ENCODE measurements around the gene LAMA5.

The LAMA5 gene

DNA sequence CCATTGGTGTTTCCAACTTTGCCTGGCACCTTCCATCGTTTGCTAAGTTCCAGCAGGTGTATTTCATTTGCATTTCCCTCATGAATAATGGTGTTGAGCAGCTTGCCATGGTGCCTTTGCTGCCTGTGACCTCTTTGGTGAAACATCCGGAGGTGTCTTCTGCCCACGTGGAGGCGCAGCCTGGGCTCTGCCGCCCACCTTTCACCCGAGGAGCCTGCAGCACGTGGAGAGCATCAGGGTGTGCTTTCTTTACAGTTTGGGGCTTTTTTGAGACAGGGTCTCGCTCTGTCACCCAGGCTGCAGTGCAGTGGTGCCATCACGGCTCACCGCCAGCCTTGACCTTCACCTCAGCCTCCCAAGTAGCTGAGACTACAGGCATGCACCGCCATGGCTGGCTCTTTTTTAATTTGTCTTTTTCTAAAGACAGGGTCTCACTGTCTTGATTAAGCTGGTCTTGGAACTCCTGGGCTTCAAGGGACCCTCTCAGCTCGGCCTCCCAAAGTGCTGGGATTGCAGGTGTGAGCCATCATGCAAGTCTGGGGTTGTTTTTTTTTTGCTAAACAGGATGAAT is 67.4 kb downstream of the LAMA5 start:
- no peak for DNase-seq

GRCh38 chr20:62298577-62299249 is 68.4 kb downstream of the LAMA5 start:
- DNase-seq = no peak

DNA sequence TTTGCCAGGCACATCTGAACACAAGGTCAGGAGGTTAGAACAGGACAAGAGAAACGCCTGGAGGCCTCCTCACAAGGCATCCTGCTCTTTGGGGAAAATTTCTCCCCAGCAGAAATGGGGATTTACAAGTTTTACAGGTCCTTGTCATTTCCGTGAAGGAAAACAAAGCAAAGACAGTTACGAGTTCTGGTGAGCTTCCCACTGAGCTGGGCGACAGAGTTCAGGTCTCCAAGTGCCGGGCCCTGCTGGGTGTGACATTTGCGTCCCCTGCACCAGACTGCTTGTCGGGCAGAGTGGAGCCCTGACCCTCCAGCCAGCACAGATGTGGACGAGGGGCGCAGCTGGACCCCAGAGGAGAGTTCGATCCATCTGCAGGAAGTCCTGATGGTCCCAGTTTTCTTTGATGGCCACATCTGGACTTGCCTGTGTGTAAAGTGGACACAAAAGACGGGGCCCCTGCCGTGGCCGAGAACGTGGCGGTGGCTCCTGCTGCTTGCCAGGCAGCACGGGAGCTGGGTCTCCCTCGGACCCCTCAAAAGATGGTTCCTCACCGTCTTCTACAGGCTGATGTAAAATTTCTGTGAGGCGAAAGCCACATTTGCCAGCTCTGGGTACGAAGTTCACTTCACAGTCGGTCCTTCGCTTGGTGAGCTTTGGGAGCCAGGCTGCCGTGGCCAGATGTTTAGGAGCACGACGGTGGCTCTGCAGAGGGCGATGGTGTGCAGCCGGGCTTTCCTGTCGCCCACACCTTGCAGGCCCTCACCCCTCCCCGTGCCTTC is 69.5 kb downstream of the LAMA5 start:
- DNase-seq = no peak

DNA sequence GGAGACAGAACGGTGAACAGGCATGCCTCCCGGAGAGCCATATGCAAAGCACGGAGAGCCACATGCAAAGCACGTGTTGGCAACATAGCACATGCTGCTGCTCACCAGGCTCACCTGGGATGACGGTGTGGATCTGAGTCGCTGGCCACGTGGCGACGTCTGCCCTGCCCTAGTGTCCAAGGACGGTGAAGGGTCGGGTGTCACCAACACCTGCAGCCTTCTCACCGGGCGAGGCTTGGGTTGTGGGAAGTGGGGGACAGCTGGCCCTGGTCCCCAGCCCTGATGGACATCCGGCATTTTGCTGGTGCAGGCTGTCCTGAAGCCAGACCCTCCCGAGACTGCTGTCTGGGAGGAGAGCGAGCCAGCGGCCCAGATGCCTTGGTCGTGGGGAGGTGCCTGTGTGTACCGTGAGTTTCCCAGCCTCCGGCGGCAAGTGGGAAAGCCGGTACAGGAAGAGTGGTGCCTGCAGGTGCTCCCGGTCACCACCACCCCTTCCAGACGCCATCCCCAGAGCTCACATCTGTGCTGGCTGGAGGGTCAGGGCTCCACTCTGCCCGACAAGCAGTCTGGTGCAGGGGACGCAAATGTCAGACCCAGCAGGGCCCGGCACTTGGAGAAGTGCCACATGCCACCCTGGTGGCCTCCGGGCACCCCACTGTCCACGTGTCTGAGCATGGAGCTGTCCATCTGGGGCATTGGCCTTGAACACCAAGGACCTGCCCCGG is 70.2 kb downstream of the LAMA5 start:
- no peak for DNase-seq

- DNase-seq = no peak
Measured at GRCh38 chr20:62294516-62294915, 72.6 kb downstream of the LAMA5 start.

- no peak for DNase-seq
Measured at GRCh38 chr20:62293946-62294345, 73.2 kb downstream of the LAMA5 start.

GRCh38 chr20:62293111-62293784 is 73.9 kb downstream of the LAMA5 start:
- no peak for DNase-seq

GRCh38 chr20:62292108-62292507 is 75.0 kb downstream of the LAMA5 start:
- DNase-seq = no peak

DNA sequence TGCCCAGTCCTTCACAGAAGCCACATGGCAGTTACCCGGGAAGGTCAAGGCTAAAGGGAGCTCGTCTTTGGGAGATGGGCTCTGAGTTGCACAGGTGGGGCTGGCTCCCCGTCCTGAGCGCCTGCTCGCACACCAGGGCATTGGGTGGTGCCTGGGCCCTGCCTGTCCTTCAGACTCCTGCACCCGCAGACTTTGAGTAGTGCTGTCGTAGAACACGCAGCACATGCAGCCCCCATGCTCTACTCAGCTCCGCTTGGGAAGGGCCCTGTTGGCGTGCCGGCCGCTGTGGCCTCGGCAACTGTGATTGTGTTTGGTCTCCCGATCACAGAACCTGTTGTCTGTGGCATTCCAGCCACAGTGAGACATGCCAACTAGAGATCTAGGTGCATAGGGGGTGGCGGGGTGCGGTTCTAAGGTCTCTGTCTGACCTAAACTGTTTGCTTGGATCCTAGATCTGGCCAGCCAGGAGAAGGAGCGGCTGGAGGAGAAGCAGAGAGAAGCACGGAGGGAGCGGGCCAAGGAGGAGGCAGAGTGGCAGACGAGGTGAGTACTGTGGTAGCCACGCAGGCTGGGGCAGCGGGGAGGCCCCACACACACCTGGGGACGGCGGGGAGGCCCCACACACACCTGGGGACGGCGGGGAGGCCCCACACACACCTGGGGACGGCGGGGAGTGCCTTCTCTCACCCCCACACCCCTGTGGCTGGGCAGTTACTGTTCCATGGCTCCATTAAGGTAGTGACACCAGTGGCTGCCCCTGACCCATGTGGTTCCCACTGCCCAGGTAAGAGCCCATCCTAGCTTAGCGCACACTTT is 75.7 kb downstream of the LAMA5 start:
- DNase-seq = no peak

- no peak for DNase-seq
Measured at GRCh38 chr20:62289898-62290297, 77.2 kb downstream of the LAMA5 start.

DNA sequence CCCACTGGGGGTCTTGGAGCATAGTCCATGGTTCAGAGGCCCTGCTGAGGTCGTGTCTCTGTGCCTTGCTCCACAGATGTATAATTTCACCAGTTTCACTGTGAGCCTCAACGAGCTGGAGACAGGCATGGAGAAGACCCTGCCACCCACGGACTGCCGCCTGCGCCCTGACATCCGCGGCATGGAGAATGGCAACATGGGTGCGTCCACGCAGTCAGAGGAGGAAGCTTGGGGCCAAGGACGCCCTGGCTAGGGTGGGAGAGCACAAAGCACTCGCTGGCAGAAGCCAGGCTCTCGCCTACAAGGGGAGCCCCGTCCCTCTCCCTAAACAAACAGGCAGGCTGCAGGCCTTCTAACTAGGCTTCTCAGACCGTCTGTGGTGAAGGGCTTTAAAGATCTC is 78.0 kb downstream of the LAMA5 start:
- no peak for DNase-seq

- no peak for DNase-seq
Measured at GRCh38 chr20:62288535-62289105, 78.5 kb downstream of the LAMA5 start.

- no peak for DNase-seq
Measured at GRCh38 chr20:62287759-62288534, 79.2 kb downstream of the LAMA5 start.

DNA sequence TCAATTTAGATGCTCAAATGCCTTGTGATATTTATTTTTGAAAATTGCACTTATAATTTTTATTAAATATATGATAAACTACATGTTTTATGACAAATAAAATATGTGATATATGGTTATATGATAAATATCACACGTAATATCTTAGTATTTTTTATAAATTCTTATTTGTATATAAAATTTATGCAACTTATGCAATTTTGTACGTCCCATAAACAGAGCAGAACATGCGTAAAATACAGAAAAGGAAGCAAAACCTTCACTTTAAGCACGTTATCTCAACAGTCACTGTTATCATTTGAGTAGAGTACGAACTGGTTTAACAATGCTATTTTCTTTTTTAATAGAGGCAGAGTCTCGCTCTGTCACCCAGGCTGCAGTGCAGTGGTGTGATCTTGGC is 80.0 kb downstream of the LAMA5 start:
- no peak for DNase-seq

GRCh38 chr20:62286493-62287064 is 80.5 kb downstream of the LAMA5 start:
- DNase-seq = no peak

- no peak for DNase-seq
Measured at GRCh38 chr20:62285722-62286121, 81.4 kb downstream of the LAMA5 start.

GRCh38 chr20:62285151-62285550 is 82.0 kb downstream of the LAMA5 start:
- no peak for DNase-seq

DNA sequence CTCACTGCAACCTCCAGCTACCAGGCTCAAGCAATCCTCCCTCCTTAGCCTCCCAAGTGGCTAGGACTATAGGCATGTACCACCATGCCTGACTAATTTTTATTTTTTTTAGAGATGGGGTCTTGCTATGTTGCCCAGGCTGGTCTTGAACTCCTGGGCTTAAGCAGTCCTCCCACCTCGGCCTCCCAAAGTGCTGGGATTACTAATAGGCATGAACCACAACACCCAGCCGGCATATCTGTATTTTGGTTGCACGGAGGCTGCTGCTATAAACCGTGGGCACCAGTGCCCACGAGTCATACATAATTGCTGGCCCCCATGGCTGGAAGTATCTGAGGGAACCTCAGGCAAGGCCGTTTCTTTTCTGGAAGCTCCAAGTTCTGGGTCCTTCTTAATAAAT is 82.7 kb downstream of the LAMA5 start:
- no peak for DNase-seq

- no peak for DNase-seq
Measured at GRCh38 chr20:62282877-62283503, 84.1 kb downstream of the LAMA5 start.

- no peak for DNase-seq
Measured at GRCh38 chr20:62282103-62282502, 85.0 kb downstream of the LAMA5 start.
